GM12872 (cell line): Measurements from ENCODE around the gene NCL.

Source experiments
- CTCF ChIP-seq: IDR thresholded peaks from 3 replicates; pipeline ENCODE4 v1.5.1; 2011; ENCODE audit warnings: low read depth, mild to moderate bottlenecking, low read length, moderate library complexity; ENCODE audit not compliant: insufficient read depth

The NCL gene

DNA sequence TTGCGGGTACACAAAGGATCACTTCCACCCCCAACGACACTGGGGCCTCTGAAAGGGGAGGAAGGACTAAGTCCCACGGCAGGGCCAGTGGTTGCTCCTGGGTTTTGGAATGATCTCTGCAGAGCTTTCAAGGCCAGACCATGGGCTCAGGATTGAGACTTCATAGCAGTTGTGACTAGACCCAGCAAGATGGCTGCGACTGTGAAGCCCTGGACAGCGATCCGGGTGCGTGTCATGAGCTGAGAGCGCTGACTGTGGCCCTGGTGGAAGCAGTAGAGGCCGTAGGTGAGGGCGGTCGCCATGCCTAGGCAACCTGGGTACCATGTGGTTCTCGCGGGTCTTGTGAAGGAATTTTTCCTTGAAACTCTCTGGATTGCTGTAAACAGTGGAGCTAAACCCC, 27.3 kb downstream of the NCL start:
- no peak for TF ChIP-seq CTCF

DNA sequence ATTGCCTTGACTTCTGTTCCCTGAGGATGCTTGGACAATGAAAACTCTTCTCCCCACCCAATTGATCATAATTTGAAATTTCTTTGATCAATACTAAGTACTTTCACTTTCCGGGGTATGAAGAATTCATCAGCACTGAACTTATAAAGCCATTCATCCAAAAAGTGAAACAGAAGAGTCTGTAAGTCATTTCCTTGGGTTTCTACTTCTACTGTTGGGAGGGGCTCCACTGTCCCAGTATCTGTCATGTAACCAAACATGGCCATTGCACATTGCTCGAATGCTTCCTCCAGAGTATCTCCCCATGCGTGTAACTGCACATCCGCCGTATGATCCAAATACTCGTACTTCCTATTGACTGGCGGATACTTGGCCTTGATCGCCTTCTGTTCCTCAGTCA, 30.3 kb downstream of the NCL start:
- no peak for TF ChIP-seq CTCF

- no peak for TF ChIP-seq CTCF
Measured at GRCh38 chr2:231431606-231432005, 32.7 kb downstream of the NCL start.

GRCh38 chr2:231429901-231430300, 34.4 kb downstream of the NCL start:
- TF ChIP-seq CTCF: no peak

- no peak for TF ChIP-seq CTCF
Measured at GRCh38 chr2:231429152-231429551, 35.1 kb downstream of the NCL start.

- no peak for TF ChIP-seq CTCF
Measured at GRCh38 chr2:231427116-231427515, 37.2 kb downstream of the NCL start.

- no peak for TF ChIP-seq CTCF
Measured at GRCh38 chr2:231425811-231426703, 38.2 kb downstream of the NCL start.
